ENCODE measurements around the gene SEL1L3. TPM values are rescaled to one million over a fixed set of nuclear protein-coding genes. Genes with fewer than 3 reads are reported as not detected.

The SEL1L3 gene
- total RNA-seq, 4 donors from 2014 or later, result 0.73 to 4.1 (median 2.2) TPM

DNA sequence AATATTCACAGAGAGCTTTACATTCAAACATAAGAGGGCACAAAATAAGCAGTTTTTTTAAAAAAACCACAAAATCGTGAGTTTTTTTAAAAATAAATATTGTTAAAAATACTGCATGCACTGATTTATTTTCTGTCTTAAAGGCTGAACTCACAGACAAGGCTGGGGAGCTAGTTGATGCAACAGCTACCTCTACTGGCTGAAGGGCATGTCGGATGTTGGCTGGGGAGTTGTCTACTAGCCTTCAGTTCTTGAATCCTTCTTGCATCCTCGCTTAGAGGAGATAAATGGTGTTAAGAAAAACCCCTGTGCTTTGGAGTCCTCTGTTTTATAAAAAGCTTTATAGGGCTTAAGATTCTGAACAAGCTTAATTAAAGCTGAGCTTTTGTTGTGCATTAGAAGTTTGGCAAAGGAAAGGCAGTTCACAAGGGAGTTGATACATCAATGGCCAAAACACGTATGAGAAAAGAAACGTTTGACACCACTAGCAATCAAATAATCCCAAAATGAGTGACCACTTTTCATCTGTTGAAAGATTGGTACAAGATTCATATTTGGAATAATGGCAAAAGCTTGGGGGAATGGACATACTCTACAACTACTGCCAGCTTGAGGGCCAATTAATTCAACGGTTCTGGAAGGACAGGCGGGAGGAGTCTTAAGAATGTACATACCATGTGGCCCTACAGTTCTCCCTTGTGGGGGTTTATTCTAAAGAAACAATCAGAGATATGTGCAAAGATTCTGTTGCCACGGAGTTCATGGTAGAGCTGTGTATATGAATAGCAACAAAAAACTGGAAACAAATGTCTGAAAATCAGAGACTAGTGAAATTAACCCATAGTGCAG lies 94.7 kb downstream of the SEL1L3 start:
- Histone ChIP-seq H3K9me3 (no peaks in the 10 kb centered on the region), H3K36me3 (no peaks in the 10 kb centered on the region), H3K4me1 (no peaks in the 10 kb centered on the region), H3K27me3 (no peaks in the 10 kb centered on the region), H3K4me3 (no peak overlapping the region), H3K27ac (no peak overlapping the region)
- in situ Hi-C loops (cut with MboI; ENCODE audit: low sequenced_read_pairs in 4 of 4) (loop anchor here in 3 of 4 donors (10.0 to 25.0 kb wide), 2 partner anchors 323 to 331 kb away; no protein-coding TSS in a partner anchor), intact Hi-C loops (cut with DNase I; ENCODE audit: low total_unique reads) (loop anchor here (1.0 to 5.0 kb wide), 2 partner anchors 328 to 346 kb away; no protein-coding TSS in a partner anchor)
- DNase-seq (peak; percentile 6 to 21), ATAC-seq (peak in 1 of 2 donors; percentile 66)
- no peak for TF ChIP-seq POLR2A (IDR thresholded peaks at IDR 0.05)
- TF ChIP-seq, protein P1, sequence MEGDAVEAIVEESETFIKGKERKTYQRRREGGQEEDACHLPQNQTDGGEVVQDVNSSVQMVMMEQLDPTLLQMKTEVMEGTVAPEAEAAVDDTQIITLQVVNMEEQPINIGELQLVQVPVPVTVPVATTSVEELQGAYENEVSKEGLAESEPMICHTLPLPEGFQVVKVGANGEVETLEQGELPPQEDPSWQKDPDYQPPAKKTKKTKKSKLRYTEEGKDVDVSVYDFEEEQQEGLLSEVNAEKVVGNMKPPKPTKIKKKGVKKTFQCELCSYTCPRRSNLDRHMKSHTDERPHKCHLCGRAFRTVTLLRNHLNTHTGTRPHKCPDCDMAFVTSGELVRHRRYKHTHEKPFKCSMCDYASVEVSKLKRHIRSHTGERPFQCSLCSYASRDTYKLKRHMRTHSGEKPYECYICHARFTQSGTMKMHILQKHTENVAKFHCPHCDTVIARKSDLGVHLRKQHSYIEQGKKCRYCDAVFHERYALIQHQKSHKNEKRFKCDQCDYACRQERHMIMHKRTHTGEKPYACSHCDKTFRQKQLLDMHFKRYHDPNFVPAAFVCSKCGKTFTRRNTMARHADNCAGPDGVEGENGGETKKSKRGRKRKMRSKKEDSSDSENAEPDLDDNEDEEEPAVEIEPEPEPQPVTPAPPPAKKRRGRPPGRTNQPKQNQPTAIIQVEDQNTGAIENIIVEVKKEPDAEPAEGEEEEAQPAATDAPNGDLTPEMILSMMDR (IDR thresholded peaks at IDR 0.05 in 4 of 5, conservative IDR thresholded peaks at IDR 0.05 in 1 of 5), result peak in 4 of 5 experiments; percentile 24 to 70 (median 46)

DNA sequence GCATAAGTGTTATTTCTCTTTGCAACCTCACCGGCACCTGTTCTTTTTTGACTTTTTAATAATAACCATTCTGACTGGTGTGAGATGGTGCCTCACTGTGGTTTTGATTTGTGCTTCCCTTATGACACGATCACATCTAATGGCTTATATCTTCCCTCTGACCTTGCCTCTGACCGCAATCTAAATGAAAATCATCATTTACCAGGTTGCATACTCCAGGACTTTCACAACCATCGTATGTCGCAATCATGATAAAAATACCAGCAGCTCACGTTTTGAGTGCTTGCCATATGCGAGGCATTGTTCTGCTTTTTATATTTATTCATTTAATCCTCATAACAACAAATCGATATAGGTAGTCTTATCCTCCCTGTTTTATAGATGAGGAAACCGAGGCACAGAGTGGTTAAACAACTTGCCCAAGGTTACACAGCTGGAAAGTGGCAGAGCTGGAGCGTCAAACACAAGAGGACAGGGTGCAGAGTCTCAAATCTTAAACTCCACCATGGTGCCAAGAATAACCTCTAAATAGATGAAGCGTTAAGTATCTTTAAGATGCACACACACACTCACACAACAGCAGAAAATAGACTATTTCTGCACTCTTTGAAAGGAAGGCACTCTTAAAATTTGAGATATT lies 102.2 kb downstream of the SEL1L3 start:
- DNase-seq, result no peak
- in situ Hi-C loops (cut with MboI; ENCODE audit: low sequenced_read_pairs in 4 of 4) (loop anchor here in 3 of 4 donors (10.0 to 25.0 kb wide), 2 partner anchors 316 to 323 kb away; no protein-coding TSS in a partner anchor), intact Hi-C loops (cut with DNase I; ENCODE audit: low total_unique reads) (no loop called here)
- no peak for ATAC-seq
- TF ChIP-seq, protein P1 (IDR thresholded peaks at IDR 0.05 in 4 of 5, conservative IDR thresholded peaks at IDR 0.05 in 1 of 5), result no peak
- TF ChIP-seq POLR2A (IDR thresholded peaks at IDR 0.05), result no peak
- Histone ChIP-seq H3K36me3 (no peaks in the 10 kb centered on the region), H3K4me3 (no peak overlapping the region), H3K4me1 (no peaks in the 10 kb centered on the region), H3K27ac (no peak overlapping the region), H3K27me3 (no peaks in the 10 kb centered on the region), H3K9me3 (no peaks in the 10 kb centered on the region)

DNA sequence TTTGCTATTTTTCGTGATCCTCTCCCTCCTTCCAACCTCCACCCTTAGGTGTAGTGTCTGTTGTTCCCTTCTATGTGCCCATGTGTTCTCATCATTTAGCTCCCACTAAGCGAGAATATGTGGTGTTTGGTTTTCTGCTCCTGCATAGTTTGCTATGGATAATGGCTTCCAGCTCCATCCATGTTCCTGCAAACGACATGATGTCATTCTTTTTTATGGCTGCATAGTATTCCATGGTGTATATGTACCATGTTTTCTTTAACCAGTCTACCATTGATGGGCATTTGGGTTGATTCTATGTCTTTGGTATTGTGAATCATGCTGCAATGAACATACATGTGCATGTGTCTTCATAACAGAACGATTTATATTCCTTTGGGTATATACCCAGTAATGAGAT lies 102.7 kb downstream of the SEL1L3 start:
- in situ Hi-C loops (cut with MboI; ENCODE audit: low sequenced_read_pairs in 4 of 4), result loop anchor here in 3 of 4 donors (10.0 to 25.0 kb wide), 2 partner anchors 315 to 323 kb away; no protein-coding TSS in a partner anchor
- no peak overlapping the region for H3K27ac ChIP-seq
- TF ChIP-seq, protein P1 (IDR thresholded peaks at IDR 0.05 in 4 of 5, conservative IDR thresholded peaks at IDR 0.05 in 1 of 5), result no peak
- TF ChIP-seq POLR2A (IDR thresholded peaks at IDR 0.05), result no peak
- H3K9me3 ChIP-seq, result no peaks in the 10 kb centered on the region
- H3K4me3 ChIP-seq, result no peak overlapping the region
- ATAC-seq (no peak), DNase-seq (no peak)
- intact Hi-C loops (cut with DNase I; ENCODE audit: low total_unique reads), result no loop called here
- H3K27me3 ChIP-seq, result no peaks in the 10 kb centered on the region
- H3K4me1 ChIP-seq, result no peaks in the 10 kb centered on the region
- no peaks in the 10 kb centered on the region for H3K36me3 ChIP-seq

DNA sequence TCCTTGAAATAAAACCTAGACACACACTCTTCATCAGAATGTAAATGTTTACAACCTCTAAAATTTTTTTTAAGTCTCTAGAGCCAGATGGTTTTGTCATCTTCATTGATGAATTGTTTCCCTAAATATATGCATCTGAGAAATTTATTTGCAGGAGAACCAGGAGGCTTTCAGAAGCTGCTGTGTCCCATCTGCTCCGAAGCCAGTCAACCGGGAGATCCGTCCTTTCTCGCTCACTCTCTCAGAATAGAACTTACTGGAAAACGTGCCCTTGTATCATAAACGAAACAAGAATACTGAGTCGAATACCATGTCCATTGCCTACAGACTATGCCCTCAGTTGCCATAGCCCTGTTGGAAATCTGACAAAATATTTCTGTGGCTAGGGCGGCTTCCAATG lies 103.7 kb downstream of the SEL1L3 start:
- Histone ChIP-seq H3K27me3 (no peaks in the 10 kb centered on the region), H3K27ac (no peak overlapping the region), H3K9me3 (no peaks in the 10 kb centered on the region), H3K4me3 (no peak overlapping the region), H3K4me1 (no peaks in the 10 kb centered on the region), H3K36me3 (no peaks in the 10 kb centered on the region)
- DNase-seq, result no peak
- TF ChIP-seq, protein P1 (IDR thresholded peaks at IDR 0.05 in 4 of 5, conservative IDR thresholded peaks at IDR 0.05 in 1 of 5), result no peak
- TF ChIP-seq POLR2A (IDR thresholded peaks at IDR 0.05), result no peak
- no peak for ATAC-seq
- in situ Hi-C loops (cut with MboI; ENCODE audit: low sequenced_read_pairs in 4 of 4), result loop anchor here in 2 of 4 donors (25.0 kb wide), 1 partner anchor 322 kb away; no protein-coding TSS in a partner anchor
- intact Hi-C loops (cut with DNase I; ENCODE audit: low total_unique reads), result no loop called here

Data from gastrocnemius medialis (tissue), 4 donors.